ENCODE measurements around the gene PERM1.
"Not testable (repeated sequence)": the region's sequence is repeated elsewhere in the genome, so short reads cannot be mapped to it uniquely, and the experiment has no call there.

PERM1 gene

DNA sequence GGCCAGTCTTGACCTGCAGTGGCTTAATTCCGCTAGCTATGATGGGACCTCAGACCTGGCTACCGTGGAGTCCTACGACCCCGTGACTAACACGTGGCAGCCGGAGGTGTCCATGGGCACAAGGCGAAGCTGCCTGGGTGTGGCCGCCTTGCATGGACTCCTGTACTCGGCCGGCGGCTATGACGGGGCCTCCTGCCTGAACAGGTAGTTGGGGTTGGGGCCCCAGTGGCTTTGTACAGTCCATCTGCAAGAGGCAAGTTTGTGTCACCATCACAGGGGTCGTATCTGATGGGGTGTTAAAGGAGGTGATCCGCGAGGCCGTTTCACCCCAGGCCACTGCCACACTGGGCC lies 18.6 kb downstream of the PERM1 start:
- no peak for DNase-seq

DNA sequence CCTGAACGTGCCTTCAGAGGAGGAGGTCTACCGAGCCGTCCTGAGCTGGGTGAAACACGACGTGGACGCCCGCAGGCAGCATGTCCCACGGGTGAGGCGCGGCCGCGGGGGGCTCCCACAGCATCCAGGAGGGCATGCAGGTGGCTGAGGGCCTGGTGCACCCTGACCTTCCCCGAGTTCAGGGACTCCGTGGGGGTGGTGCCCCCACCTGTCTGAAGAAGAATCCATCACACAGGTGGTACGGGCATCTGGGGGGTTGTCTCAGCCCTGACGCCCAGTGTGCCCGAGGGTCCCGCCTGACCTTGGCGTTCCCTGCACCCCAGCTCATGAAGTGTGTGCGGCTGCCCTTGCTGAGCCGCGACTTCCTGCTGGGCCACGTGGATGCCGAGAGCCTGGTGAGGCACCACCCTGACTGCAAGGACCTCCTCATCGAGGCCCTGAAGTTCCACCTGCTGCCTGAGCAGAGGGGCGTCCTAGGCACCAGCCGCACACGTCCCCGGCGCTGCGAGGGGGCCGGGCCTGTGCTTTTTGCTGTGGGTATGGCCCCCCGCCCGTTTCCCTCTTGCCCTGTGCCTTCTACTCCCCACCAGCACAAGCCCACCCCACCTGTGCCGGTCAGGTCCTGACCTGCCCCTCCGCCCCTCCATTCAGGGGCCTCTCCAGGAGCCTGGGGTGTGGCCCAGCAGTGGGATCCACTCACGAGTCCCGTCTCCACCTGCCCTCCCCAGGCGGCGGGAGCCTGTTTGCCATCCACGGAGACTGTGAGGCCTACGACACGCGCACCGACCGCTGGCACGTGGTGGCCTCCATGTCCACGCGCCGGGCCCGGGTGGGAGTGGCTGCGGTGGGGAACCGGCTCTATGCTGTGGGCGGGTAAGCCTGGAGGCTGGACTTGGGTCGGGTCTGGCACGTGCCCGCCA lies 19.3 kb downstream of the PERM1 start:
- DNase-seq = no peak

DNA sequence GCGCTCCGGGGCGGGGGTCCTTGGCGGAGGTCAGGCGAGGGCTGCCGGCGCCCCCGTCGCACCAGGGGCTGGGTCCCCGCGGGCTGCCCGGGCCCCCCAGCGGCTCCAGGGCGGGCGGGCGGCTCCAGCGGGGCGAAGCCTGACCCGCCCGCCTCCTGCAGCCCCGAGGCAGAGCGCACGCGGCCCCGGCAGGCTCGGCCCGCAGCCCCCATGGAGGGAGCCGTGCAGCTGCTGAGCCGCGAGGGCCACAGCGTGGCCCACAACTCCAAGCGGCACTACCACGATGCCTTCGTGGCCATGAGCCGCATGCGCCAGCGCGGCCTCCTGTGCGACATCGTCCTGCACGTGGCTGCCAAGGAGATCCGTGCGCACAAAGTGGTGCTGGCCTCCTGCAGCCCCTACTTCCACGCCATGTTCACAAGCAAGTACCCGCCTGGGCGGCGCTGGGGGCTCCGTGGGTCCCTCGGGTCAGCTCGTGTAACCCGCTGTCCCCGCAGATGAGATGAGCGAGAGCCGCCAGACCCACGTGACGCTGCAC lies 20.7 kb downstream of the PERM1 start:
- DNase-seq = no peak

DNA sequence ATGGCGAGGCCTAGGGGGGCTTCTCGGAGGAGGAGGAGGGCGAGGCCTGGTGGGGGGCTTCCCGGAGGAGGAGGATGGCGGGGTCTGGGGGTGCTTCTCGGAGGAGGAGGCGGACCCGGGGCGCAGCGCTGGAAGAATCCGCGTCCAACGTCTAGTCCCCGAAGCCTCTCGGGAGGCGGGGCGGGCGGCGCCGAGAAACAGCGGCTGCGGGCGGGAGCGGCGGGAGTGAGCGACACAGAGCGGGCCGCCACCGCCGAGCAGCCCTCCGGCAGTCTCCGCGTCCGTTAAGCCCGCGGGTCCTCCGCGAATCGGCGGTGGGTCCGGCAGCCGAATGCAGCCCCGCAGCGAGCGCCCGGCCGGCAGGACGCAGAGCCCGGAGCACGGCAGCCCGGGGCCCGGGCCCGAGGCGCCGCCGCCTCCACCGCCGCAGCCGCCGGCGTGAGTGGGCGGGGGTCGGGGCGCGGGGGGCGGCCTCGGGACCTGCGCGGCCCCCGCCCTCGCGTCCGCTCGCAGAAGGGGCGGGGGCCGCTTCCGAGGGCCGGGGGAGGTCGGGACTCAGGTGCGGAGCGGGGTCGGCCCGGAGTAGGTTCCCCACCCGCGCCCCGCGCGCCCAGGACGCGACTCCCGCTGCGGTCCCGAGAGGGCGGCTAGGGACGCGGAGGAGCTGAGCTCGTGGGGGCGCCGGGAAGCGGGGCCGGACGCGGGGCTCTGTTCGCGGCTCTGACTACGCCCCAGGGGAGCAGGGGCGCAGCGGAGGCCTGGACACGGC lies 21.3 kb downstream of the PERM1 start, which contains the start of gene KLHL17:
TSS of gene KLHL17 (plus strand) at position 222 of the 769 bp plus-strand sequence. CDS start at position 332, 110 bp downstream.
- peak; percentile 46 for DNase-seq

DNA sequence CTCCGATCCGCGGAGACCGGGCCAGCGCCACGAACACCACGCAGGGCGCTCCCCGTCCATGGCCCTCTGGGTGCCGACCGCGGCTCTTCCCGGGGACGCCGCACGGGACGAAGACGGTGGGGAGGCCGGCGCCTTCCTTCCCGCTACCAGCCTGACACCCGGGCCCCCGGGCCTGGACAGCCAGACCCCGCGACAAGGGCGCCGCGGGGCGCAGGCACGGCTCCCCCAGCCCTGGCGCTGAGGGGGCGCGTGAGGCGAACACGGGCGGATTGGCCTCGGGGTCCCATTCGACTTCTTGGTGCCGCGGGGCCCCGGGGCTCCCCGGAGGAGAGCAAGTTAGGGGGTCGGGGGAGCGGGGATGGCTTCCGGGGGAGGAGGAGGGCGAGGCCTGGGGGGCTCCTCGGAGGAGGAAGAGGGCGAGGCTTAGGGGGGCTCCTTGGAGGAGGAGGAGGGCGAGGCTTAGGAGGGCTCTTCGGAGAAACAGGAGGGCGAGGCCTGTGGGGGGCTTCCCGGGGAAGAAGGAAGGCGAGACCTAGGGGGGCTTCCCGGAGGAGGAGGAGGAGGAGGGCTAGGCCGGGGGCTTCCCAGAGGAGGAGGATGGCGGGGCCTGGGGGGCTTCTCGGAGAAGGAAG lies 22.0 kb downstream of the PERM1 start:
- no peak for DNase-seq

DNA sequence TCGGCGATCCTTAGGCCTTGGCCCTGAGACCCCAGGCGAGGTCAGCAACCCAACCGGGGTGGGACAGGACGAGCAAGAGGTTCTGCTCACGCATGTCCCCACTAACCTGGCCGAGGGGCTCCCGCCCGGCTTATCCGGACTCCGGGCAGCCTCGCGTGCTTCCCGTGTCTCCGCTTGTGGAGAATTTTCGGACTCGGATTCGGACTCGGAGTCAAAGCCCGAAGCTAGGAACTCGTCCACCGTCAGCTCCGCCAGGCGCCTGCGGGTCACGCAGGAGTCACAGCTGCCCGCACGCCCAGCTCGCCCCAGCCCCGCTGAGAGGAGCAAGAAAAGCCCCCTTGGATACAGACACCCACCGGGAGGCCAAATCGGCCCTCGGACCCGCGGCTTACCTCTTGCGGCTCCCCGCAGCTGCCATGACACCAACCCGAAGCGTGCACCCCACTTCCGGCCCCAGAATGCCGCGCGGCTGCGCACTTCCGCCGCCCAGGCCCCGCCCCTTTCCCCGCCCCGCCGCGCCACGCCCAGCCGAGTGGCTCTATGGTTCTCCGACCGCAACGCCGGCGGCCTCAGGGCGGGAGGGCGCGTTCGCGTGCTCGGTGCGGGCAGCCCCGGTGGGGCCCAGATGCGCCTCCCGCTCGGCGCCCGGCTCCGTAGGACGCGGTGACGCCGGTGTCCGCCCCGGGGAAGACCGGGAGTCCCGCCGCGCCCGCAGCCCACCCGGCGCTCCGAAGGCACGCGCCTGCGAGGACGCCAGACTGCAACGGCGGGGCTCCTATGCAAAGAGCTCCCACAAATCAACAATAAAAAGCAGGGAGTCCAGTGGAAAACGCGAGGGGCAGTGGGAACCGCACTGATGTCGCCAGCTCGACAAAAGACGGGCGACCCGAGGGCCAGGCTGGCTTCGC lies 22.8 kb downstream of the PERM1 start, which contains the start of gene NOC2L:
TSS of gene NOC2L (minus strand) at position 434 of the 908 bp plus-strand sequence. CDS start at position 418, 16 bp downstream.
- peak; percentile 87 for DNase-seq

DNA sequence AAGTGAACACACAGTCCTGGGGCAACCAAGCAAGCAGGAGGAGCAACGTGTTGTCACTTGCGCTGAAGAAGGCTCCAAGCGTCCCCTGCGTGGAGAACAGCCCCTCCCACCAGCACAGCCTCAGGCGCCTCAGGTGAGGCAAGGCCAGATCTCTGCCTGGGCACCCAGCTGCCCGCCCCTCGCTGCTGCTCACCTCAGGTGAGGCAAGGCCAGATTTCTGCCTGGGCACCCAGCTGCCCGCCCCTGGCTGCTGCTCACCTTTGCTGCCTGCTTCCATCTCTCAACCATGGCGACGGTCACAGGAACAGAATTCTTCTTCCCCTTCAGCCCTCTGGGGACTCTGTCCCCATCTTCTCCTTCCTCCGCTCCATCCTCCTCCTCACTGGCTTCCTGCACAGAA lies 25.3 kb downstream of the PERM1 start:
- no peak for DNase-seq

DNA sequence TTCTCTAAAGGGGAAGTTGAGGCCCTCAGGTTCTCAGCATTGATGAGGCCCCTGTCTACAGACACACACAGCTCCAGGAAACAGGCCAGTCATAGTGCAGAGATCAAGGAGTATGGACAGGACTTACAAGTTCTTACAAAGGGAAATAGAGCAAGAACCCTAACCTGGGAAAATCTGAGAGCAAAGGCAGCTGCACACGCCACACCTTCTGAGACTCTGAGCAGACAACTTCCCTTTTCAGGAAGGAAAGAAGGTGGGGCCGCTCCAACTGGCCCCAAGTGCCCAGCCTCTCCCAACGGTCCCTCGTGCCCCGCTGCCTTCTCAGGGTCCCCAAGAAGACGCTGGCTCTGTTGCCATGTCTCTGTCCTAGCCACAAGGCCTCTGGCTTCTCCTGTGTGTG lies 26.4 kb downstream of the PERM1 start:
- DNase-seq = no peak

DNA sequence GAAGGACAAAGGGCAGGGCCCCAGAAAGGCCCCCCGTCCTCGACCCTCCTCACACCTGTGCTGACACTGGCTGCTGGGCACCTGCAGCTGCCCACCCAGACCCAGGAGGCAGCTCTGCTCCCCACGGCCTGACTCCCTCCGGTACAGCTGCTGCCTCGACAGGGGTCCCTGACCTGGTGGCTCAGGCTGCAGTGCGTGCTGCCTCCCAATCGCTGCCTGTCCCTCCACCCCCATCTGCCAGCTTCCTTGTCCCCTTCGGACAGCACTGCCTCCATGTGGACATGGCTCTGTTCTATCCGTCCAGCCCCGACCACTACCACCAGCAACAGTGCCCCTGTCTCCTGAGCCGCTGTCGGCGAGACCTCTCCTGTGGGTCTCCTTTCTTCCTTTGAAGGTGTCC lies 27.0 kb downstream of the PERM1 start:
- DNase-seq = no peak

DNA sequence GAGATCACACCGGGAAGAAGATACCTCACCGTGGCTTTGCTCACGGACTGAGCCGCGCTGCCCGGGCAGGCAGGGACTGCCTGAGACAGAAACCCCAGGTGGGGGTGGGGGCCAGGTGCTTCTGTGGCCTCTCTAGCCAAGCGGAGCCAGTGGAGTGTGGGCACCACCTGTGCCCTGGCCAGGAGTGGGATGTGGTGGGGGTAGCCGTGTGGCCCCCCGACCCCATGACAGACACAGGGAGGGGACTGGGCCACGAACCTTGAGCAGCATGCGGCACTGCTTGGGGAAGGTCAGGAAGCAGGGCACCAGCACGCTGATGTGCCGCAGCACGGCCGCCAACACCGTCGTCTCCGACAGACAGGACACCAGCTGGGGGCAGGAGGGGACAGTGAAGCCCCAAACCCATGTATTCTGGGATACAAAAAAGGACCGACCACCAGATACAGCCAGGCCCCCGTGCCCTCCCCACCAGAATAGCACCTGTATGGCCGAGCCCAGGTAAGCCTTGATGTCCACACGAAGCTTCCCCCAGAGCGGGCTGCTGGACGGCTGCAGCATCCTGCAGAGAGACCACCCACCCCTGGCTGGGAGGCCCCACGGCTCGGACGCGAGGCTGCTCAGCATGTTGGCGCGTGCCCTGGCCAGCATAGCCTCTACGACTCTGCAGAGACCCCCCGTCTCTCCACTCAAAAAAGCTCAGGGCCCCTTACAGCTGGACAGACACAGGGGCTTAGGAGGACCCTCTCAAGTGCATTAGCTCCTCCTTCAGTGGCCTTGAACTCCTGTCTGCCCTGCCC lies 28.2 kb downstream of the PERM1 start:
- no peak for DNase-seq

DNA sequence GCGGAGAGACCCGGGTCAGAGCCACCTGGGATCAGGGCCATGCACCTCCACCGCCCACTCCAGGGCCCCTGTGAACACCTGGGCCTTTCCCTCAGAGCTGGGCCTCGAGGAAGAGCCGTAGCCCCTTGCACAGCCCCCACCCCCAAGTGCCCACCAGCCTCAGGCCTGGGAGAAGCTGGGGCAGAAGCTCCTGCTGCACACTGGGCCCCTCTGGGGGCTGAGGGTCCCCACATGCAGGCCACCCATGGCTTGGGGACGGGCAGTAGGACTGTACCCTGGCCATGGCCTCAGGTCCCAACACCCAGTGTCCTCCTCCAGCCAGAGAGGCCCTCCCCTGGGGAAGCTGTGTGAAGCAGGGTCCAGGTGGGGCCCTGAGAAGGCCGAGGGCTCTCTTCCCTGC lies 29.3 kb downstream of the PERM1 start:
- no peak for DNase-seq

DNA sequence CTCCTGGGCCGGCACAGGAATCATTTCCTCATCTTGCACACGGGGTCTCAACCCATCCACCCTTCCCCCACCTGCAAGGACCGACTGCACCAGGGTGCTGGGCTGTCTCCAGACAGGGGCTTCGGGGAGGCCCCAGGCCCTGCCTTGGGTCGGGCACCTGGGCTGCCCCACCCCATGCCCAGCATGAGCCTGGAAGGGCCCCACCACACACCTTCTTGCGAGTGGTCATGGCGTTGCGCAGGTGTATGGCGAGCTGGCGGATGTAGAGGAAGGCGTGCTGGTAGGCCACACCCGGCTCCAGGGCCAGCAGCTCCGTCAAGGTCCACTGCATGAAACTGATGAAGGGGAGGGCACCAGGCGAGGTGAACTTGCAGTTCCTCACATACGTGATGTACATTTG lies 29.7 kb downstream of the PERM1 start:
- no peak for DNase-seq

DNA sequence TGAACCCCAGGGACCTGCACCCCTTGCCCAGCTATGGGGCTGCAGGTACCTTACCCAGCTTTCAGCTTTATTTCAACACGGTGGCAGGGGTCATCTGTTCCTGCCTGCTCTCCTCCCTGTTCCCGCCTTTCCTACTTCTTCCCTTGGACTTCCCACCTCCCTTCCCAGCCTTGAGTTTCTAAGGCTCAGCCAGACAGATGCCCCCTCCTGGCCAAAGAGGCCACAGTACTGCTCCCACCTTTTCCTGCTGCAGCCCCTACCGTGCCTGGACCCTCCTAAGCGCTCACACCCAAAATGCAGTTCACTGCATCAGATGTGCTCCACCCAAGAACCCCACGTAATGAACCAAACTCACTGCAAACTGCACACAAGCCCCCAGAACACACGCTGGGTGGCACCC lies 30.5 kb downstream of the PERM1 start:
- no peak for DNase-seq

DNA sequence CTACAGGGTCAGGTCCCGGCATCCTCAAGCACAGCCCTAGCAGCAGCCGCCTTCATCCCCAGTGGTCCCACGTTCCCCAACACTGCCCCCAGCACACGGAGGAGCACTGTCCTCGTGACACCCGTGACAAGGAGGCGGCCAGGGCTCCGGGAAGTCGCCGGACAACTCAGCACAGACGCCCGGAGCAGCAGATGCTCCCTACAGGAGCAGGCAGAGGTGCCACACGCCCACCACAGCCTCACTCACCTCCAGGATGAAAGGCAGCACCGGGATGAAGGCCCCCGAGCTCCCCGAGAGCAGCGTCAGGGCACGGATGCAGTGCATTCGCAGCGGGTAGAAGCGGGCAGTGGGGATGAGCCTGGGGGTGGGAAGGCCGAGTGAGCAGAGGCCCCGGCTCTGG lies 31.0 kb downstream of the PERM1 start:
- no peak for DNase-seq

DNA sequence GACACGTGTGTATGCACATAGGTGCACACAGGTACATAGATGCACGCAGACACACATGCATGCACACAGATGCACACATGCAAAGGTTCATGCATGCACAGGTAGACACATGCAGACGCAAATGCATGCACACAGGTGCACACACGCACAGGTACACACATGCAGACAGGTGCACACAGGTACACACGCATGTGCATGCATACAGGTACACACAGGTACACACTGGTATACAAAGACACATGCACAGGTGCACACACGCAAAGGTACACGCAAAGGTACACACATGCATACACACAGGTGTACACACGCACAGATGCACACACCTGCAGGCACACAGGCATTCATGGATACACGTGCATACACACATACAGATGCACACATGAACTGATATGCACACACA lies 31.6 kb downstream of the PERM1 start:
- no peak for DNase-seq

DNA sequence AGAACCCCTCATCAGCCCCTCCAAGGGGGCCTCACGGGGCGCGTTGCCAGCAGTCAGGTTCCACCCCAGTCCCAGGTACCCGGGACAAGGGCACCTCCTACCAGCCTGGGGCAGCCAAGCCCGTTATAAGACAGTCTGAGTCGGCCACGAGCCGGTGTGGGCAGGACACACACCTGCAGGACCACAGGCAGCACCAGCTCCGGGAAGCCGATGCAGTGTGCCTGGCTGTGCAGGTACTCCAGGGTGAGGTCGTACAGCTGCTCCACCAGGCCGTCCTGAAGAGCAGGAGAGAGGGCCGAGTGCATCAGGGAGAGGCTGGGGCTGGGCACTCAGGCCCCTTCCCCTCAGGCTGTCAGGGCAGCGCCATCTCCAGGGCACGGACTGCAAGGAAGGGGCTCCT lies 33.9 kb downstream of the PERM1 start:
- DNase-seq = no peak

DNA sequence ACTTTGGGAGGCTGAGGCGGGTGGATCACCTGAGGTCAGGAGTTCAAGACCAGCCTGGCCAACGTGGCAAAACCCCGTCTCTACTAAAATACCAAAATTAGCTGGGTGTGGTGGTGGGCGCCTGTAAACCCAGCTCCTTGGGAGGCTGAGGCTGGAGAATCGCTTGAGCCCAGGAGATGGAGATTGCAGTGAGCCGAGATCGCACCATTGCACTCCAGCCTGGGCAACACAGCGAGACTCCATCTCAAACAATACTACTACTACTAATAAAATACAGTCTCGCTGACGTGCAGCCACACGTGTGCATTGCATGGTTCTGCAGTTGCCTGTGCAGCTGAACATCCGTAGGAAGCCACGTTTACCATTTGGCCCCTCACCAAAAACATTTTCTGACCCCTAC lies 35.1 kb downstream of the PERM1 start:
- DNase-seq = not testable (repeated sequence)

DNA sequence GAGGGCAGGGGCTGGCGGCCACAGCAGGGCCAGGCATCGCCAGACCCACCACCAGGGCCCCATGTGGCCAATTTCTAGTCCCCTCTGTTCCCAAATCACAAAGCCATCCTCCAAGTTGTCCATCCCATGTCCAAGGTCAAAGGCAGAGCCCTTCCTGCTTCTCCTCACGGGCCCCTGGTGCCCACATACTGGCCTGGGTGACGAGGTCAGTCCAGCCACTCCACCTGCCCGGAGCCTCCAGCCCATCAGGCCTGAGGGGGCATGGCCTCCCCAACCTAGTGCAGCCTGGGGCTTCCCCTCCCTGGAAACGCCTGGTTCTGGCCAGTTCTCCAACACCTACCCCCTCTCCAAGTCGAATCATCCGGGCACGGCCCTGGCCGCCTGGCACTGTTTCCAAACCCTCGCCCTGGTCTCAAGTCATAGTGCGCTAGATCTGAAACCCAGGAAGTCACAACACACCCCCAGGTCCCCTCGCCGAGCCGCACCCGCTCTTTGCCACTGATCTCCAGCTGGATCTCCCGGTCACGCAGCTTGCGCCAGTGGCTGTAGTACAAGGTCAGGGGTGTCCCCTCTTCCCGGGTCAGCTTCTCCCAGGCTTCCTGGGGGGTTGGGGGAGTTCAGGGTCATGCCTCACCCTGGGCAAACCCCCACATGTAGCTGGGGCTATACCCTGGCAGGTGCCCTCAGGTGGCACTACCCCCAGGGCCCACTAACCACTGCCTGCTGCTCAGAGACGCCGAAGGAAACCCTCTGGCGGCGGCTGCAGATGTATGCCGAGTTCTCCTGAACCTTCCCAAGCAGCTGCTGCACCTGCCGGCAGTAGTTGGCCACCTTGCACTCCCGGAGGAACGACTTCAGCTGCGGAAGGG lies 36.0 kb downstream of the PERM1 start:
- no peak for DNase-seq

DNA sequence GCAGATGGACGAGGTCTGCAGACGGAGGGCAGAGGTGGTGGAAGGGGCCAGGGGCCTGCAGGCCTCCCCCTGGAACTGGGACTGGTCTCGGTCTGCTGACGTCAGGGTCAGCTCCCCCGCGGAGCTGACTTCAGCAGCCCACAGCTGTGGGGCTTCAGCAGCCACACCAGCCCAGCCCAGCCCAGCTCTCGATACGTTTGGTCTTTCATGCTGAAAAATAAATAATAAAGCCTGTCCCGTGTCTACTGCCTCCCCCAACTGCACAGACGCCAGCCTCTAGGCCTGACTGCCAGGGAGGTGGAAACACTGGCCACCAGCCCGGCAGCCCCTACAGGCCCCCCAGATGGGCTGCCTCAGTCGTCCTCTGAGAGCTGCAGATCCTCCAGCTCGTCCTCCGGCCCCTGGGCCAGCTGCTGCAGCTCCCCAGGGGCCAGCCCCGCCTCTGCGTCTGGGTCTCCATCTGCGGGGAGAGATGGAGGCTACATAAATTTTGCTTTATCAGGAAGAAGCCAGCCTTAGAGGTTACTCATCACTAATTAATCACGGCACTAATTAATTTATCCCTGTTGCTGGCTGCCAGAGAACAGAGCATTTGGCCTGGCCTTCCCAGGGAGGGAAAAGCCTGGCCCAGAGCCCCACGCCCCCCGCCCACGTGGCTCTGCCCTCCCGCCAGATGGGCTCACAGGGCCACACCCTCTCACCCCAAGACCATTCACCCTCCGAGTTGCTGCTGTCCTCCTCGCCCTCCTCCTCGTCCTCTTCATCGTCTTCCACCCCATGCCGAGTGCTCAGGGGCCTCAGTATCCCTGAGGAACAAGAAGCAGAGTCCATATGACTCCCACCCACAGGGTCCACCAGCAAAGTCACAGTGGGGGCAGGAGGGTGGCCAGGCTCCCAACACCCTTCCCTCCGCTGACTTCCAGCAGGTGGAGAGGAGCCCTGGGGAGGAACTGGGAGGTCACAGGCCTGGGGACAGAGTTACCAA lies 37.3 kb downstream of the PERM1 start:
- no peak for DNase-seq

All from DMS153 (cell line).